Activated CD4-positive, CD25-positive, alpha-beta regulatory T cell (primary cell): ENCODE data around the gene PRPF18.
A peak's percentile ranks its signal among the peaks of the same experiment; 100 is the strongest.
"Not testable (repeated sequence)": the region's sequence is repeated elsewhere in the genome, so short reads cannot be mapped to it uniquely, and the experiment has no call there.

ENCODE experiments used
- DNase-seq, 4 experiments: peaks; one replicate each; lab custom pipeline; 2025; lab: John Stamatoyannopoulos, UW

Gene PRPF18

GRCh38 chr10:13586676-13587355 is at the start of gene PRPF18:
Gene PRPF18 (plus strand): TSS chr10:13586965. CDS start chr10:13587087, 122 bp downstream.
- DNase-seq: peak; percentile 89 to 93 (median 91)

GRCh38 chr10:13537985-13538384 is 48.8 kb upstream of the PRPF18 start:
- DNase-seq: not testable (repeated sequence)

GRCh38 chr10:13542533-13542932 is 44.2 kb upstream of the PRPF18 start:
- DNase-seq: no peak

- DNase-seq: no peak
These were observed 36.0 kb upstream of the PRPF18 start for GRCh38 chr10:13550802-13551201.

- DNase-seq: no peak
These were observed 30.8 kb upstream of the PRPF18 start for GRCh38 chr10:13555884-13556510.

- no peak for DNase-seq
These were observed 27.6 kb upstream of the PRPF18 start for GRCh38 chr10:13559124-13559700.

- DNase-seq: no peak
These were observed 26.2 kb upstream of the PRPF18 start for GRCh38 chr10:13560597-13560996.

GRCh38 chr10:13563481-13564445 is 23.0 kb upstream of the PRPF18 start:
- DNase-seq: no peak

DNA sequence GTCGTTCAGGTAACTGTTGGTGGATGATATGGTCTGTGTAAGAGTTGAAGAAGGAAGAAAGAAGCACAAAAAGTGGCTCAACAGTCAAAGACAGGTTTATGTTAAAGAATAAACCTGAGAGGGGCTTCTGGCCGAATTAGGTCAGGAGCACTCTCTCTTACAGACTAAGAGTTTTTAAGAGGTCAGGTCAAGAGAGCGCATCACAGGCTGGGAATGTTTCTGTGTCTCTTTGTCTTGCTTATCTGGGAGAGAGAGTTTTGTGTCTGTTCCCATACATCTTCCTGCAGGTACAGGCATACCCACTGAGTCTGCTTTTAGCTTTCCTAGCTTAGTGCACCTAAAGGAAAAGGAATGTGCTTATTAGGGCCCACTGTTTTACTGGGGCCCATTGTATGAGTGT is 22.2 kb upstream of the PRPF18 start:
- DNase-seq: no peak

DNA sequence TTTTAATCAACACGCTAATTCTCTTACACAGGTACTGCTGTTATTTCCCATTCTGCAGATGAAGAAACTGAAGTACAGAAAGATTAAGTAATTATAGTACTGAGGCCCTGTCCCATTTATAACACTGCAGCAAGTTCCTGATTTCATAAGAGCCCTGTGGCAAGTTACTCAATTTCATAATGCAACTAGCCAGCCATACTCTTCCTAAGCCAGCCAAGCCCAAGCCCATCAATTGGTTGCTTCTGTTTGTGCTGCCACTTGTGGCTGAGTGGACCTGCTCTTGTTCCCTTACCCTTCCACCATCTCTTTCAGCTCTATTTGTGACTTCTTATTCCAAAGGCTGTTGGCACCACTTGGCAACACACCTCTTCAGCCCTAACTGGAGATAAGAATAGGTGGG is 19.7 kb upstream of the PRPF18 start:
- DNase-seq: no peak

- no peak for DNase-seq
These were observed 15.2 kb upstream of the PRPF18 start for GRCh38 chr10:13571541-13571940.

DNA sequence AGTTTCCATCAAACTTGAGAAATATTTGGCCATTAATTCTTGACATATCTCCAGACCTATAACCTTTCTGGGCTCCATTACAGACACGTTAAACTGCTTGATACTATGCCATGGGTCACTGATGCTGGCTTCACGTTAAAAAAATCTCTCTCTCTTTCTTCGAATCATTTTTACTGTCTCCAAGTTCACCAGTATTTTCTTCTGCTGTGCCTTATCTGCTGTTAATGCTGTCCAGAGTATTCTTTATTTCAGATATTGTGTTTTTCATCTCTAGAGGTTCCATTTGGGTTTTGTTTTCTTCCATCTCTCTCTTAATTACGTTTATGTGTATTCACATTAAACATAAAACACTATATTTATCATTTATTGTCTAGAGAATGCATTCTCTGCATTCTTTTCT is 12.8 kb upstream of the PRPF18 start:
- DNase-seq: no peak

- no peak for DNase-seq
These were observed 1.5 kb upstream of the PRPF18 start for GRCh38 chr10:13585195-13585751.

GRCh38 chr10:13585943-13586342 is 822 bp upstream of the PRPF18 start:
- DNase-seq: no peak

DNA sequence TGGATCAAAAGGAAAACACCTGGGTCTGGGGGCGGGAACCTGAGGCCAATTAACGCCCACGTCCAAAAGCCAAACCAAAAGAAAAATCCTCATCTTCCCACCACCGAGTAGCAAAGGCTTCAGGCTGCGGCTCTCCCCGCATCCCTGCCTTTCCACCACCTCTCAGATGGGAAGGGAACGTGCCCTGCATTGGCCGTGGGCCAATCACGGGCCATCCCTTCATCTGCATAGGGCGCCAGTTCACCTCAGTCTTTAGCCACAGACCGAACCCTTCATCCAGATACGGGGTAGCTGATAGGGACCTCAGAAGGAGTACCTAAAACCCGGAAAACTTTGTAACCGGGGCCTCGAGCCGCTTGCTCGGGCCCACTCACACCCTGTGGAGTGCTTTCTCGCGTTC is 626 bp downstream of the PRPF18 start:
- DNase-seq: no peak

DNA sequence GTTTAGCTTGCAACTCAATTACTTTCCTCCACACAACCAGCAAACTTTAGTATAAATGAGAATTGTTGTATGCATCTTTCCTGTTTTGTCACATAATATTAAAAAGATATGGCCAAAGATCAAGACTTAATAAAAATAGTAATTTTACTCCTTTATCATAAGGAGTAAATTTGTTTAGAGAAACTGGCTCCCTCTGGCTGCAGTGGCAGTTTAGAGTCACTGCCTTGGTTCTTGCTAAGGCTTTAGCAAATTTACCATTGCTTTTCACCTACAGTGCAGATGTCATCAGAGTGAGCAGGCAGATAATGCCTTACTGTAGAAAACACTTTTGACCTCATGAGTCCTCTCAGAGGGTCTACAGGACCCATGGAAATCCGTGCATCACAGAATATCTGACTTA is 2.6 kb downstream of the PRPF18 start:
- DNase-seq: no peak

DNA sequence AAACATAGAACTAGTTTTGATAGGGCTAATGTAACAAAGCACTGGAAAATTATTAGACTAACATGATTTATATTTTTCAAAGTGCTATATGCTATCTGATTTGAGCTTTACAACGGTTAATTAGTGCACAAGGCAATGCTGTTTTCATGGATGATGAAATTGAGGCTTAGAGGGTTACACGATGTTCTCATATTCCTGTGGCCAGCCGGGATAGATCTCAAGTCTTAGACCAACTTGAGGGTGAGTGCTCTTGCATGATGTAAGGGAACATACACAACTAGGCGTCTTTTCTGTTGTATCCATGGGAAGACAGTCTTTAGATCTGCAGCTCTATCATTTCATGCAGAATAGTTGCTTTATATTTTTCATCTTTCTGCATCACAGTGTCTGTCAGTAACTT is 4.1 kb downstream of the PRPF18 start:
- no peak for DNase-seq

GRCh38 chr10:13592306-13592705 is 5.5 kb downstream of the PRPF18 start:
- DNase-seq: no peak

DNA sequence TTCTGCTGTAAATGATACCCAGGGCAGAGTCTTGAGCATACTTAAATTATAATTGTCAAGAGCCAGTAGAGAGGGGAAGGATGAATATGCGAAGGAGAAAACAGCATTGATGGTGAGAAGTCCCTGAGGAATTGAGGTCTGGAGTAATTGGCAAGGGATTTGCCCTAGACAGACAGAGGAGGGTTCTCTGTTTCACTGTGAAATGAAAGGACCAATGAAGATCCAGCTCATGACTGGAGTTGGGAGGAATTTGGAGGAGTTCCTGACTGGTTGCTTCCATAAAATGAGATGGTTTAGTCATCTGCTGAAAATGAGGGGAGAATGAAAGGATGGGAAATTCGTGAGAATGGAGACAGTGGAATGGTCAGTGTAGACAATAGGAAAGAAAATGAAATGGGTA is 6.8 kb downstream of the PRPF18 start:
- no peak for DNase-seq

GRCh38 chr10:13594641-13595040 is 7.9 kb downstream of the PRPF18 start:
- DNase-seq: no peak

DNA sequence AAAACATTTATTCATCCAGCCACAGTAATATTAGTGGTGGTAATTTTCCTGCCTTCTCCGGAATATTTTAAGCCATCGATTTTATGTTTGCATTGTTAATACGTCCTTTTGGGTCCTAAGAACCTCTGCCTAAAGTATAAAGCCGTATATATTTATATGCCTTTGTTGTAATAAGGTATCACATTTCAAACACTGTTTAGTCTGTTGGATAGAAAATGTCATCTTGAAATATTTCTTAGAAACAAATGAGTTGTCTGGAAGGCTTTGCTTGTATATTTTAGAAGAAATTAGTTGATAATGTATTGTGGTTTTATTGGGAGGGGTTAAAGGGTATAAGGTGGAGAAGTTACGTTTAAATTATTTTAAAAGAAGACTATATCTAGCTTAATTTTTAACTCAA is 11.1 kb downstream of the PRPF18 start:
- no peak for DNase-seq
